Keratinocyte (primary cell): ENCODE data around the gene YTHDF2. TPM values are rescaled to one million over a fixed set of nuclear protein-coding genes. Genes with fewer than 3 reads are reported as not detected.
A peak's percentile ranks its signal among the peaks of the same experiment; 100 is the strongest.
"Not testable (repeated sequence)": the region's sequence is repeated elsewhere in the genome, so short reads cannot be mapped to it uniquely, and the experiment has no call there.

Experiments
- DNase-seq: peaks from one replicate; pipeline ENCODE4 v3.0.0-alpha.2; 2011; ENCODE audit warnings: low read depth, missing footprints, low spot score
- FAIRE-seq: peaks from 2 replicates; lab custom pipeline; 2011; peaks lifted over from hg19 to GRCh38; lab: Jason Lieb, UNC
- H2AFZ ChIP-seq: 2 replicates; pipeline ENCODE4 v1.6.0; 2012; ENCODE audit warnings: low read length, control low read depth, inconsistent platforms; ENCODE audit not compliant: control insufficient read depth
- H3K27ac ChIP-seq: 2 replicates; pipeline ENCODE4 v1.5.1; 2011; ENCODE audit warnings: low read length; ENCODE audit not compliant: control insufficient read depth, insufficient read depth
- H3K27me3 ChIP-seq: 3 replicates; pipeline ENCODE4 v1.6.0; 2011; ENCODE audit warnings: low read length; ENCODE audit not compliant: control insufficient read depth, insufficient read depth; ENCODE audit errors: extremely low read depth
- H3K36me3 ChIP-seq, 2 experiments: 2 replicates in 1 of 2; 3 replicates in 1 of 2; pipeline ENCODE4 v1.5.1; 2011; ENCODE audit warnings: low read length in 2 of 2, mild to moderate bottlenecking in 1 of 2; ENCODE audit not compliant: control insufficient read depth in 2 of 2, insufficient read depth in 2 of 2; ENCODE audit errors: extremely low read depth in 1 of 2
- H3K4me1 ChIP-seq: 3 replicates; pipeline ENCODE4 v1.5.1; 2011; ENCODE audit warnings: low read length; ENCODE audit not compliant: control insufficient read depth, insufficient read depth; ENCODE audit errors: extremely low read depth
- H3K4me2 ChIP-seq: 3 replicates; pipeline ENCODE4 v1.6.0; 2011; ENCODE audit warnings: low read depth, low read length; ENCODE audit not compliant: control insufficient read depth, insufficient read depth; ENCODE audit errors: extremely low read depth
- H3K4me3 ChIP-seq, 3 experiments: fragments of 200-600 bp in 1 of 3; sonication (generic) in 1 of 3; 2 replicates in 2 of 3; 3 replicates in 1 of 3; pipeline ENCODE4 v1.5.1; 2011 to 2016; ENCODE audit warnings: low read length in 3 of 3, mild to moderate bottlenecking in 3 of 3, control low read depth in 2 of 3, inconsistent platforms in 1 of 3, low read depth in 1 of 3, mixed read lengths in 1 of 3, mixed run types in 1 of 3, moderate library complexity in 1 of 3; ENCODE audit not compliant: control insufficient read depth in 2 of 3, insufficient read depth in 2 of 3; ENCODE audit errors: extremely low read depth in 1 of 3
- H3K79me2 ChIP-seq: 2 replicates; pipeline ENCODE4 v1.6.0; 2012; ENCODE audit warnings: low read length; ENCODE audit not compliant: control insufficient read depth, insufficient read depth
- H3K9ac ChIP-seq: 3 replicates; pipeline ENCODE4 v1.6.0; 2011; ENCODE audit warnings: low read length; ENCODE audit not compliant: control insufficient read depth, insufficient read depth; ENCODE audit errors: extremely low read depth
- H3K9me1 ChIP-seq: 3 replicates; pipeline ENCODE4 v1.6.0; 2011; ENCODE audit warnings: low read length; ENCODE audit not compliant: control insufficient read depth, insufficient read depth; ENCODE audit errors: extremely low read depth
- H3K9me3 ChIP-seq: 2 replicates; pipeline ENCODE4 v1.5.1; 2012; ENCODE audit warnings: low read depth, low read length; ENCODE audit not compliant: control insufficient read depth
- H4K20me1 ChIP-seq: 3 replicates; pipeline ENCODE4 v1.6.0; 2011; ENCODE audit warnings: low read length; ENCODE audit not compliant: control insufficient read depth, insufficient read depth; ENCODE audit errors: extremely low read depth
- CTCF ChIP-seq, 3 experiments: IDR thresholded peaks in 1 of 3; conservative IDR thresholded peaks in 1 of 3; optimal IDR thresholded peaks in 1 of 3; 2 replicates in 2 of 3; 3 replicates in 1 of 3; pipeline versions ENCODE3 to v1.5.1; 2011; ENCODE audit warnings: low read length in 3 of 3, mild to moderate bottlenecking in 3 of 3, moderate library complexity in 2 of 3, control low read depth in 1 of 3, inconsistent platforms in 1 of 3; ENCODE audit not compliant: insufficient read depth in 2 of 3; ENCODE audit errors: extremely low read depth in 1 of 3
- EZH2 ChIP-seq: IDR thresholded peaks from one replicate; pipeline ENCODE4 v1.6.1; 2012; ENCODE audit warnings: inconsistent platforms, mild to moderate bottlenecking, low read length, moderate library complexity
- dilution Hi-C: fragments of 300-500 bp; cut with MboI; formaldehyde crosslinking; loops from one replicate; pipeline ENCODE4 v1.7.0; 2020; ENCODE audit warnings: low sequenced_read_pairs; ENCODE audit not compliant: extremely low pct_ligation_motif_present
- polyA plus RNA-seq, 5 experiments: library from polyadenylated mRNA; depleted of rRNA in 3 of 5; stranded (reverse) in 3 of 5; stranded (forward) in 1 of 5; unstranded in 1 of 5; fragments of >200 nt; gene quantifications; 1 replicate in 1 of 5; 2 replicates in 3 of 5; 3 replicates in 1 of 5; pipeline versions ENCODE4 v1.2.1 to v1.2.3, GENCODE V29; 2011 to 2012; ENCODE audit warnings: missing spikeins in 2 of 5, low read depth in 1 of 5, low replicate concordance in 1 of 5

The YTHDF2 gene
- polyA plus RNA-seq, 1 donor (not counting 4 experiments of a cell fraction or from before 2014, with no cell fraction given): 88.0 TPM

- Histone ChIP-seq H3K4me2 (peak overlapping the region; percentile 26), H3K27ac (no peak overlapping the region), H4K20me1 (peaks cover 26% of the 10 kb centered on the region), H3K9ac (no peak overlapping the region), H3K4me1 (peaks cover 6% of the 10 kb centered on the region), H3K9me3 (no peaks in the 10 kb centered on the region), H2AFZ (no peak overlapping the region), H3K79me2 (peaks cover 99% of the 10 kb centered on the region), H3K9me1 (peaks cover 3% of the 10 kb centered on the region), H3K4me3 (no peak overlapping the region), H3K36me3 (peaks cover 20 to 43% of the 10 kb centered on the region in 2 experiments), H3K27me3 (no peaks in the 10 kb centered on the region)
- dilution Hi-C loops: no loop called here
- no peak for DNase-seq
- no peak for FAIRE-seq
- TF ChIP-seq EZH2 (no peak), CTCF (optimal IDR thresholded peaks at IDR 0.05 in 1 of 3, IDR thresholded peaks at IDR 0.05 in 1 of 3, conservative IDR thresholded peaks at IDR 0.05 in 1 of 3; ENCODE audit: extremely low read depth in 1 of 3, insufficient read depth in 2 of 3, low read length in 3 of 3) (no peak)
Observed at GRCh38 chr1:28745653-28746173, 9.0 kb downstream of the YTHDF2 start.

GRCh38 chr1:28750330-28750729 is 13.6 kb downstream of the YTHDF2 start:
- Histone ChIP-seq H3K4me1 (peaks cover 19% of the 10 kb centered on the region), H3K4me2 (no peak overlapping the region)
- TF ChIP-seq CTCF (optimal IDR thresholded peaks at IDR 0.05 in 1 of 3, IDR thresholded peaks at IDR 0.05 in 1 of 3, conservative IDR thresholded peaks at IDR 0.05 in 1 of 3; ENCODE audit: extremely low read depth in 1 of 3, insufficient read depth in 2 of 3, low read length in 3 of 3) (no peak), EZH2 (no peak)

DNA sequence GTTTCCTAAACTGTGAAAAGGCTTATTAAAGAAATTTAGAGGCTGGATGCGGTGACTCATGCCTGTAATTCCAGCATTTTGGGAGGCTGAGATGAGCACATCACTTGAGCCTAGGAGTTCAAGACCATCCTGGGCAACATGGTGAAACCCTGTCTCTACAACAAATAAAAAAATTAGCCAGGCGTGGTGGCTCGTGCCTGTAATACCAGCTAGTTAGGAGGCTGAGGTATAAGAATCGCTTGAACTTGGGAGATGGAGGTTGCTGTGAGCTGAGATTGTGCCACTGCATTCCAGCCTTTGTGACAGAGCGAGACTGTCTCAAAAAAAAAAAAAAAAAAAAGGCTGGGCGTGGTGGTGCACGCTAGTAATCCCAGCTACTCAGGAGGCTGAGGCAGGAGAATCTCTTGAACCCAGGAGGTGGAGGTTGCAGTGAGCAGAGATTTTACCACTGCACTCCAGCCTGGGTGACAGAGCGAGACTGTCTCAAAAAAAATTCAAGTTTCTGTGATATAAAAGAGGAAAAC is 14.1 kb downstream of the YTHDF2 start:
- H3K27me3 ChIP-seq, H3K9me3 ChIP-seq, FAIRE-seq, H3K9me1 ChIP-seq, H3K4me3 ChIP-seq, DNase-seq, H3K27ac ChIP-seq, H2AFZ ChIP-seq, dilution Hi-C loops, H3K9ac ChIP-seq: not testable (repeated sequence)
- H3K79me2 ChIP-seq: peaks cover 99% of the 10 kb centered on the region
- H3K4me1 ChIP-seq: peaks cover 21% of the 10 kb centered on the region
- H4K20me1 ChIP-seq: peaks cover 34% of the 10 kb centered on the region
- peak overlapping the region; percentile 11 for H3K4me2 ChIP-seq
- H3K36me3 ChIP-seq: peaks cover 8 to 23% of the 10 kb centered on the region in 2 experiments

More at GRCh38 chr1:28750330-28750729, 13.6 kb downstream of the YTHDF2 start:
- no peak overlapping the region for H3K27ac ChIP-seq
- H3K9me3 ChIP-seq: no peaks in the 10 kb centered on the region
- H3K9me1 ChIP-seq: peaks cover 5% of the 10 kb centered on the region
- H3K36me3 ChIP-seq: peaks cover 8 to 19% of the 10 kb centered on the region in 2 experiments
- DNase-seq: no peak
- no peak overlapping the region for H3K4me3 ChIP-seq
- dilution Hi-C loops: no loop called here
- H4K20me1 ChIP-seq: peaks cover 31% of the 10 kb centered on the region
- FAIRE-seq: no peak
- H3K79me2 ChIP-seq: peaks cover 99% of the 10 kb centered on the region
- H2AFZ ChIP-seq: no peak overlapping the region
- H3K9ac ChIP-seq: no peak overlapping the region
- no peaks in the 10 kb centered on the region for H3K27me3 ChIP-seq
